Activated T-helper 1 cell treated with anti-CD3 and anti-CD28 coated beads, Interleukin-12 subunit alpha, Interleukin-12 subunit beta, Interleukin-2, Interleukin-4 antibody, amounts not matched to agents 30 ng/mL and 10 ng/mL and 1 ng/mL, durations not matched to agents 14 hours and 24 hours and 36 hours (primary cell): ENCODE measurements around the gene TUBGCP5. TPM values are rescaled to one million over a fixed set of nuclear protein-coding genes. Genes with fewer than 3 reads are reported as not detected.

Experiments used
- DNase-seq: peaks from one replicate; pipeline ENCODE4 v3.0.0; 2021; ENCODE audit warnings: low spot score
- H3K27ac Mint-ChIP-seq: one replicate; pipeline ENCODE4 v1.8.0; 2021; ENCODE audit warnings: mild to moderate bottlenecking, mixed read lengths
- H3K27me3 Mint-ChIP-seq: one replicate; pipeline ENCODE4 v1.8.0; 2022; ENCODE audit warnings: mild to moderate bottlenecking, moderate library complexity, mixed read lengths; ENCODE audit not compliant: insufficient read depth
- H3K36me3 Mint-ChIP-seq: one replicate; pipeline ENCODE4 v1.8.0; 2021; ENCODE audit warnings: low read depth, mixed read lengths
- H3K4me1 Mint-ChIP-seq: one replicate; pipeline ENCODE4 v1.8.0; 2021; ENCODE audit warnings: low read depth, mixed read lengths
- H3K4me3 Mint-ChIP-seq: one replicate; pipeline ENCODE4 v1.8.0; 2021; ENCODE audit warnings: mild to moderate bottlenecking, moderate library complexity, mixed read lengths
- H3K9me3 Mint-ChIP-seq: one replicate; pipeline ENCODE4 v1.8.0; 2021; ENCODE audit warnings: mixed read lengths
- intact Hi-C: fragments of 100-400 bp; cut with micrococcal nuclease; formaldehyde crosslinking; loops from one replicate; pipeline ENCODE4 v1.15.1; 2024
- total RNA-seq: library from RNA; stranded (reverse); gene quantifications from 2 replicates; pipeline ENCODE4 v1.2.3, GENCODE V29; 2022

TUBGCP5 gene
- total RNA-seq, 1 donor from 2014 or later = 22.3 TPM

- Mint-ChIP-seq H3K27me3 (peaks cover 7% of the 10 kb centered on the region), H3K4me1 (peaks cover 12% of the 10 kb centered on the region), H3K9me3 (no peaks in the 10 kb centered on the region), H3K36me3 (peaks cover 1% of the 10 kb centered on the region), H3K27ac (no peak overlapping the region), H3K4me3 (no peak overlapping the region)
- intact Hi-C loops = no loop called here
- no peak for DNase-seq
Measured at GRCh38 chr15:22952796-22953579, 86.4 kb downstream of the TUBGCP5 start.

GRCh38 chr15:22951381-22952280, 87.7 kb downstream of the TUBGCP5 start:
- peaks cover 1% of the 10 kb centered on the region for H3K36me3 Mint-ChIP-seq
- intact Hi-C loops = no loop called here
- peaks cover 7% of the 10 kb centered on the region for H3K27me3 Mint-ChIP-seq
- DNase-seq = no peak
- no peaks in the 10 kb centered on the region for H3K9me3 Mint-ChIP-seq
- H3K27ac Mint-ChIP-seq = no peak overlapping the region
- H3K4me3 Mint-ChIP-seq = no peak overlapping the region
- H3K4me1 Mint-ChIP-seq = peaks cover 12% of the 10 kb centered on the region

- Mint-ChIP-seq H3K4me1 (peaks cover 12% of the 10 kb centered on the region), H3K27me3 (peaks cover 7% of the 10 kb centered on the region), H3K4me3 (no peak overlapping the region), H3K36me3 (peaks cover 1% of the 10 kb centered on the region), H3K9me3 (no peaks in the 10 kb centered on the region), H3K27ac (no peak overlapping the region)
- intact Hi-C loops = no loop called here
- DNase-seq = no peak
Measured at GRCh38 chr15:22951031-22951380, 88.4 kb downstream of the TUBGCP5 start.

GRCh38 chr15:22950256-22950990, 88.9 kb downstream of the TUBGCP5 start:
- peaks cover 7% of the 10 kb centered on the region for H3K27me3 Mint-ChIP-seq
- peaks cover 1% of the 10 kb centered on the region for H3K36me3 Mint-ChIP-seq
- no peak for DNase-seq
- no peak overlapping the region for H3K4me3 Mint-ChIP-seq
- no peaks in the 10 kb centered on the region for H3K9me3 Mint-ChIP-seq
- H3K27ac Mint-ChIP-seq = no peak overlapping the region
- peaks cover 12% of the 10 kb centered on the region for H3K4me1 Mint-ChIP-seq
- intact Hi-C loops = no loop called here

Other genes with a start within 250 kb of the TUBGCP5 start
- 71.2 and 76.2 TPM in 2 replicates for gene NIPA2, start 200.9 kb downstream of the TUBGCP5 start, total RNA-seq
- 50.7 and 57.5 TPM in 2 replicates for gene CYFIP1, start 59.2 kb downstream of the TUBGCP5 start, total RNA-seq
- not detected in 2 replicates for gene GOLGA6L1, start 97.3 kb upstream of the TUBGCP5 start, total RNA-seq